Right lobe of liver (tissue), 4 donors: ENCODE data around the gene FOXN4.

ENCODE experiments used
- POLR2A ChIP-seq: fragments of 450-650 bp; IDR thresholded peaks from one replicate; pipeline ENCODE4 v1.6.1; 2017; ENCODE audit warnings: antibody characterized with exemption, mild to moderate bottlenecking
- TF ChIP-seq, protein P1 (sequence below), 4 donors: fragments of 200-600 bp in 3 of 4; fragments of 450-650 bp in 1 of 4; IDR thresholded peaks; one replicate each; pipeline versions ENCODE4 v1.5.1 to v1.8.0; 2016 to 2022; ENCODE audit warnings: antibody characterized with exemption in 4 of 4, mild to moderate bottlenecking in 2 of 4
- donor health status: DM: no; HTN: no; CAD: no.
- donor health status: DM: no; HTN: no; CAD: no.
- donor health status: DM: no; HTN: yes; CAD: no.

DNA sequence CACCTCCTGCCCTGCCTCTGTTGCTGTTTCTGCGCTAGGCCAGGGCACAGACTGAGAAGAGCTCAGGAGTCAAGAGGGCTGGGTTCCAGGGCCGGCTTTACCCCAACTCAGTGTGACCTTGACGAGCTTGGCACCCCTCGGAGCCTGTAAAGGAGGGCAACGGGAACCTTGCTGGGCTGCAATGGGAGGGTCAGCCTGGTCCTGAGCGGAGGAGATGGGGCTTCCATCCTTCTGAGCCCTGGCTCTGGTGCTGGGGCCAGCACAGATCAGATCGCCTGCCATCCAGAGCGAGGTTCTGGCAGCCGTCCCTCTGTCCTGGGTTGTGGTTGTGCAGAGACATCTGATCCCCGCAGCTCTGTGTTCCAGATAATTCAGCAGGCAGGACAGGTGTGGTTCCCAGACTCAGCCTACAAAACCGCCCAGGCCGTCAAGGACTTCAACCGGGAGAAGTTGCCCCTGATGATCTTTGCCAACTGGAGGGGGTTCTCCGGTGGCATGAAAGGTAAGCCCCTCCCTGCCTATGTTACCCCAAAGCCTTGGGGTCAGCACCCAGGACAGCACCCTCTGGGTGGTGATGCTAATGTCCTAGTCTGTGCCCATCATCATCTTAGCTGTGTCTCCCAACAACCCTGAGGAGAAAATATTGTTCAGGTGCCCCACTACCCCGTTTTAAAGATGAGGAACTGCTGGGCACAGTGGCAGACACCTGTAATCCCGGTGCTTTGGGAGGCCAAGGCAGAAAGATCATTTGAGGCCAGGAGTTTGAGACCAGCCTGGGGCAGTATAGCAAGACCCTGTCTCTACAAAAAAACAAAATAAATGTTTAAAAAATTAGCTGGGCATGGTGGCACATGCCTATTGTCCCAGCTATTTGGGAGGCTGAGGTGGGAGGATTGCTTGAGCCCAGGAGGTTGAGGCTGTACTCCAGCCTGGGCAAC, 50.2 kb downstream of the FOXN4 start:
- TF ChIP-seq, protein P1, sequence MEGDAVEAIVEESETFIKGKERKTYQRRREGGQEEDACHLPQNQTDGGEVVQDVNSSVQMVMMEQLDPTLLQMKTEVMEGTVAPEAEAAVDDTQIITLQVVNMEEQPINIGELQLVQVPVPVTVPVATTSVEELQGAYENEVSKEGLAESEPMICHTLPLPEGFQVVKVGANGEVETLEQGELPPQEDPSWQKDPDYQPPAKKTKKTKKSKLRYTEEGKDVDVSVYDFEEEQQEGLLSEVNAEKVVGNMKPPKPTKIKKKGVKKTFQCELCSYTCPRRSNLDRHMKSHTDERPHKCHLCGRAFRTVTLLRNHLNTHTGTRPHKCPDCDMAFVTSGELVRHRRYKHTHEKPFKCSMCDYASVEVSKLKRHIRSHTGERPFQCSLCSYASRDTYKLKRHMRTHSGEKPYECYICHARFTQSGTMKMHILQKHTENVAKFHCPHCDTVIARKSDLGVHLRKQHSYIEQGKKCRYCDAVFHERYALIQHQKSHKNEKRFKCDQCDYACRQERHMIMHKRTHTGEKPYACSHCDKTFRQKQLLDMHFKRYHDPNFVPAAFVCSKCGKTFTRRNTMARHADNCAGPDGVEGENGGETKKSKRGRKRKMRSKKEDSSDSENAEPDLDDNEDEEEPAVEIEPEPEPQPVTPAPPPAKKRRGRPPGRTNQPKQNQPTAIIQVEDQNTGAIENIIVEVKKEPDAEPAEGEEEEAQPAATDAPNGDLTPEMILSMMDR (IDR thresholded peaks at IDR 0.05) = no peak
- TF ChIP-seq POLR2A = no peak
